ENCODE data around the gene STXBP1. TPM values are rescaled to one million over a fixed set of nuclear protein-coding genes. Genes with fewer than 3 reads are reported as not detected.

STXBP1 gene
- total RNA-seq, 1 experiment from 2014 or later = 40.6 TPM

DNA sequence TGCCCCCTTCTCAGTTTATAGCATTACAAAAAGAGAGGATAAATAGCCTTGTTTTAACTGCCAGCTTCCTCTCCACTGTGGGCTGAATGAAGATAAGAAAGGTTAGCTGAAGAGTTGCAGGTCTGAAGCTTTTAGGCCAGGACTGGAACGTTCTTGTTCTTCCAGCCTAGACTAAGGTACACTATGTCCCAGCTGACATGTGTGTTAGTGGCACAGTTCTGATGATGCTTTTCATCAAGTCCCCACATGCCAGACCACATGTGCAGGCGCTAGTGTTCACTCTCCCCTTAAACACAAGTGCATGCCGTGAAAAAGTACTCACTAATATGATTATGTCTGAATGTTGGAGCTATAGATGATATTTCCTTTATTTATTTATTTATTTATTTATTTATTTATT lies 40.7 kb downstream of the STXBP1 start:
- POLR2A ChIA-PET = no interaction called here
- no peaks in the 10 kb centered on the region for H3K9me2 ChIP-seq (ENCODE audit: insufficient read depth)
- no TSS peak for BruUV-seq (replicated peaks)
- H3K27ac ChIP-seq (ENCODE audit: low read depth, low read length) = no peak overlapping the region
- no peaks in the 10 kb centered on the region for H3K4me1 ChIP-seq (ENCODE audit: control insufficient read depth in 1 of 2, insufficient read depth in 2 of 2, low read length in 2 of 2)
- RAD21 ChIA-PET (ENCODE audit: low non-redundant PET in 1 of 2, low total read pairs in 2 of 2, uncharacterized antibody in 2 of 2, unreplicated experiment in 2 of 2) = no interaction called here
- H3K27me3 ChIP-seq (ENCODE audit: insufficient read depth, low read length) = no peaks in the 10 kb centered on the region
- H3K79me2 ChIP-seq (ENCODE audit: insufficient read depth, low read length) = no peaks in the 10 kb centered on the region
- H4K20me1 ChIP-seq (ENCODE audit: insufficient read depth) = no peaks in the 10 kb centered on the region
- intact Hi-C loops (cut with micrococcal nuclease) = no loop called here
- DNase-seq (ENCODE audit: low read depth, low spot score) (no peak), ATAC-seq (no peak)
- H3K36me3 ChIP-seq (ENCODE audit: control insufficient read depth in 1 of 2, insufficient read depth in 2 of 2, low read length in 2 of 2) = no peaks in the 10 kb centered on the region
- no peak overlapping the region for H2AFZ ChIP-seq (ENCODE audit: low read depth, low read length, poor library complexity, severe bottlenecking)
- CTCF ChIA-PET = no interaction called here
- TF ChIP-seq TCF7L2 (IDR thresholded peaks at IDR 0.05; ENCODE audit: borderline replicate concordance, extremely low read depth, insufficient read depth, insufficient read length) = no peak
- no peak for TF ChIP-seq EGR1 (IDR thresholded peaks at IDR 0.05; ENCODE audit: low read depth)
- no peak for TF ChIP-seq ELF1 (IDR thresholded peaks at IDR 0.05; ENCODE audit: borderline replicate concordance, low read depth)
- no peak for TF ChIP-seq POLR2A (IDR thresholded peaks at IDR 0.05; ENCODE audit: borderline replicate concordance, extremely low read depth, insufficient read depth, insufficient read length)
- no peak for TF ChIP-seq SRF (IDR thresholded peaks at IDR 0.05; ENCODE audit: low read depth)
- TF ChIP-seq ZNF274 (IDR thresholded peaks at IDR 0.05; ENCODE audit: low read depth, low read length) = no peak
- TF ChIP-seq ZBTB33 (IDR thresholded peaks at IDR 0.05; ENCODE audit: extremely low read depth, insufficient replicate concordance, low read length) = no peak
- no peak for TF ChIP-seq ZFX (IDR thresholded peaks at IDR 0.05)
- TF ChIP-seq, protein P1, sequence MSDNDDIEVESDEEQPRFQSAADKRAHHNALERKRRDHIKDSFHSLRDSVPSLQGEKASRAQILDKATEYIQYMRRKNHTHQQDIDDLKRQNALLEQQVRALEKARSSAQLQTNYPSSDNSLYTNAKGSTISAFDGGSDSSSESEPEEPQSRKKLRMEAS (IDR thresholded peaks at IDR 0.05) = no peak
- no peak for TF ChIP-seq EZH2 (IDR thresholded peaks at IDR 0.05)
- TF ChIP-seq REST (IDR thresholded peaks at IDR 0.05; ENCODE audit: low read depth) = no peak
- no peak for TF ChIP-seq POLR2AphosphoS5 (IDR thresholded peaks at IDR 0.05; ENCODE audit: low read depth, low read length)
- H3K9me3 ChIP-seq (ENCODE audit: control insufficient read depth in 1 of 2, insufficient read depth in 1 of 2, low read depth in 1 of 2, low read length in 2 of 2) = no peaks in the 10 kb centered on the region
- H3K4me2 ChIP-seq (ENCODE audit: low read length) = no peak overlapping the region
- H3K9ac ChIP-seq (ENCODE audit: low read length) = no peak overlapping the region
- no peak overlapping the region for H3K4me3 ChIP-seq (replicated peaks in 1 of 2; ENCODE audit: low read depth in 1 of 2, low read length in 2 of 2)
